Activated CD8-positive, alpha-beta memory T cell treated with anti-CD3 and anti-CD28 coated beads for 1 hour (primary cell): ENCODE results near the gene ABCG8.
"Not testable (repeated sequence)": the region's sequence is repeated elsewhere in the genome, so short reads cannot be mapped to it uniquely, and the experiment has no call there.

ENCODE experiments used
- DNase-seq, 2 donors: peaks; one replicate each; pipeline ENCODE4 v3.0.0-alpha.2; 2020; ENCODE audit warnings: low read depth in 1 of 2; ENCODE audit errors: extremely low read depth in 1 of 2

ABCG8 gene

GRCh38 chr2:43906448-43907109, 67.8 kb downstream of the ABCG8 start:
- no peak for DNase-seq

GRCh38 chr2:43911136-43911790, 72.5 kb downstream of the ABCG8 start:
- DNase-seq, result not testable (repeated sequence)

- DNase-seq, result no peak
Observed at GRCh38 chr2:43924463-43924862, 85.7 kb downstream of the ABCG8 start.

GRCh38 chr2:43925431-43925830, 86.7 kb downstream of the ABCG8 start:
- no peak for DNase-seq

GRCh38 chr2:43927442-43927841, 88.7 kb downstream of the ABCG8 start:
- no peak for DNase-seq

- DNase-seq, result no peak
Observed at GRCh38 chr2:43931293-43931692, 92.5 kb downstream of the ABCG8 start.
